GM23248 (cell line): ENCODE results near the gene AREG.

Experiments used
- EZH2 ChIP-seq: fragments of 200-600 bp; sonication (generic); IDR thresholded peaks from 2 replicates; pipeline ENCODE4 v1.6.1; 2018; ENCODE audit warnings: antibody characterized with exemption, mild to moderate bottlenecking; ENCODE audit not compliant: insufficient read depth, poor library complexity, severe bottlenecking
- EZH2phosphoT487 ChIP-seq: fragments of 200-600 bp; sonication (generic); IDR thresholded peaks from 2 replicates; pipeline ENCODE4 v1.6.1; 2018; ENCODE audit warnings: antibody characterized with exemption, moderate library complexity, mild to moderate bottlenecking, low read depth; ENCODE audit not compliant: insufficient read depth

- no peak for TF ChIP-seq EZH2
- TF ChIP-seq EZH2phosphoT487 = no peak
These were observed 8.2 kb downstream of the AREG start for GRCh38 chr4:74453037-74453635.
